GM13977 (cell line): ENCODE measurements around the gene DAPK1.

Source experiments
- DNase-seq: peaks from one replicate; pipeline ENCODE4 v3.0.0; 2012; ENCODE audit warnings: low spot score
- in situ Hi-C: fragments of 300-500 bp; cut with MboI; formaldehyde crosslinking; loops from one replicate; pipeline ENCODE4 v1.12.0; 2022; ENCODE audit warnings: low sequenced_read_pairs, low pct_unique_long_range_greater_than_20kb, mixed read lengths, inconsistent platforms; ENCODE audit not compliant: unreplicated experiment
- TF ChIP-seq, protein P1 (sequence below): IDR thresholded peaks from 2 replicates; pipeline ENCODE4 v1.5.1; 2012; ENCODE audit warnings: mild to moderate bottlenecking, control low read depth; ENCODE audit not compliant: insufficient read depth; ENCODE audit errors: extremely low read depth, missing control alignments

DAPK1 gene

DNA sequence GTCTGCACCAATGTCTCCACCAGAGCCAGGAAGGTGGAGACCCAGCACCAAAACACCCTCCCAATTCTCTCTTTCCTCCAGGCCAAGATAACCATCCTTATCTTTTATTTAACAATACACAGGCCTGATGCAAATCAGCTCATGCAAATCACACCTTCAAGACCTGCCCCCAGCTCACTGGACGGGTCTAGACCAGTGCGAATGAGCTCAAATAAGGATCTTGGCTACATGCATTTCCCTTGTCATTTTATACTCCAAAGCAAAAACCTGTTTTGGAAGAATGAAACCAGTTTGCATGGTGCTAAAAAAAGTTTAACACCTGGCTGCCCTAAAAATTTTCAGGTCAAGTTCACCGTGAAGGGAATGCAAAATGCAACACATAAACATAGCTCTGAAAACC is 31.9 kb upstream of the DAPK1 start:
- in situ Hi-C loops, result no loop called here
- no peak for DNase-seq
- TF ChIP-seq, protein P1, sequence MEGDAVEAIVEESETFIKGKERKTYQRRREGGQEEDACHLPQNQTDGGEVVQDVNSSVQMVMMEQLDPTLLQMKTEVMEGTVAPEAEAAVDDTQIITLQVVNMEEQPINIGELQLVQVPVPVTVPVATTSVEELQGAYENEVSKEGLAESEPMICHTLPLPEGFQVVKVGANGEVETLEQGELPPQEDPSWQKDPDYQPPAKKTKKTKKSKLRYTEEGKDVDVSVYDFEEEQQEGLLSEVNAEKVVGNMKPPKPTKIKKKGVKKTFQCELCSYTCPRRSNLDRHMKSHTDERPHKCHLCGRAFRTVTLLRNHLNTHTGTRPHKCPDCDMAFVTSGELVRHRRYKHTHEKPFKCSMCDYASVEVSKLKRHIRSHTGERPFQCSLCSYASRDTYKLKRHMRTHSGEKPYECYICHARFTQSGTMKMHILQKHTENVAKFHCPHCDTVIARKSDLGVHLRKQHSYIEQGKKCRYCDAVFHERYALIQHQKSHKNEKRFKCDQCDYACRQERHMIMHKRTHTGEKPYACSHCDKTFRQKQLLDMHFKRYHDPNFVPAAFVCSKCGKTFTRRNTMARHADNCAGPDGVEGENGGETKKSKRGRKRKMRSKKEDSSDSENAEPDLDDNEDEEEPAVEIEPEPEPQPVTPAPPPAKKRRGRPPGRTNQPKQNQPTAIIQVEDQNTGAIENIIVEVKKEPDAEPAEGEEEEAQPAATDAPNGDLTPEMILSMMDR, result no peak

DNA sequence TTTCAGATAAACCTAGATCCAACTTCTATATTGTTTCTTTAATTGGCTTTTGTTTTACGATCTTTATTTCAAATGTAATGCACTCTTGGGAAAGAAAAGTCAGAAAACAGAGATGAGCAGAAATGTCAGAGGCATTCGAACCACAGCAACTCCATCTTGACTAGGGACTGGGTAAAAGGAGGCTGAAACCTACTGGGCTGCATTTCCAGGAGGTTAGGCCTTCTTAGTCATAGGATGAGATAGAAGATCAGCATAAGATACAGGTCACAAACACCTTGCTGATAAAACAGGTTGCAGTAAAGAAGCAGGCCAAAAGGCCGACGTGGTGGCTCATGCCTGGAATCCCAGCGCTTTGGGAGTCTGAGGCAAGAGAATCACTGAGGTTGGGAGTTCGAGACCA is 30.5 kb upstream of the DAPK1 start:
- in situ Hi-C loops, result no loop called here
- no peak for DNase-seq
- TF ChIP-seq, protein P1, result no peak

DNA sequence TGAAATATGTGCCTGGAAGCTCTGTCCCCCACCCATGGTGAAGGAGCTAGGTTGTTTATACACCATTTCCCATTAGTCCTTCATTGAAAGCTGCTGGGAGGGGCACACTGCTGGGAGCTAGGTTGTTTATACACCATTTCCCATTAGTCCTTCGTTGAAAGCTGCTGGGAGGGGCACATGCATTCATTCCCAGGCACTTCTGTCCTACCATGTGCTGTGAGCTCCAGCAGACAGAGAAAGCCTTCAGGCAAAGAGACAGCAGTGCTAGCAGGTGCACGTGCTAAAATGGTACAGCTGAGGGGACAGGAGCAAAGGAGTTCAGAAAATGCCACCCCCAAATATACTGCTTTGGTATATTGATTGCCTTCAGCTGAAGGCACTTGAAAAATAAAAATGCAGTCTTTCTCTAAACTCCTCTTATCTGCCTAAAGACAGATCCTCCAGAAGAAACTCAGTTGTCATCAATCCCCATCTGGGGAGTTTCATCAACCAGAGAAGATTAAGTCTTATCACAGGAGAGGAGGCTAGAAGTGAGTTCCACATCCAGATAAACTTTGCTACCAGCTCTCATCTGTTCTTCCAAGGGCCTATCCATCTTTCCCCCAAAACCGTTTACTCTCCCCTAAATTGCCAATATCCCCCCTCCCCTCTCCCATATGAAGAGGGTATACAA is 27.7 kb upstream of the DAPK1 start:
- in situ Hi-C loops, result no loop called here
- DNase-seq, result no peak
- TF ChIP-seq, protein P1, result no peak

DNA sequence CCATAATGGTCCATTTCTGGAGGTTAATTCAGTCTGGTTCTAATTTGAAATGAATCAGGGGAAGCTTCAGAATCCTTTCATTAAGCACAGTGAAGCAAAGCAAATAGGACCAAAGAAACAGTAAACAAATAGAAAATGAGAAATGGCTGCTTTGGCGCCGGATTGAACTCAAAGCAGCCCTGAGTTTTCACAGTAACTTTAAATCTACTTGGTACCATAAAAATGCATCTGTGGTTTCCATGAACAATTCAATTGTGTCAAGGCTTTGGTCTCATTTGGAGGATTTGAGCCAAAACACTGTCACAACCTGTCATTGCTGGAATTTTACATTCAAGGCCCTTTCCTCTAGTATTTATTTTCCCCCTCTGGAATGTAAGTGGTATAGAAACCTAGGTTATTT is 25.9 kb upstream of the DAPK1 start:
- TF ChIP-seq, protein P1, result no peak
- in situ Hi-C loops, result no loop called here
- DNase-seq, result no peak

- in situ Hi-C loops, result no loop called here
- TF ChIP-seq, protein P1, result no peak
- DNase-seq, result no peak
Measured at GRCh38 chr9:87475463-87475862, 22.2 kb upstream of the DAPK1 start.

DNA sequence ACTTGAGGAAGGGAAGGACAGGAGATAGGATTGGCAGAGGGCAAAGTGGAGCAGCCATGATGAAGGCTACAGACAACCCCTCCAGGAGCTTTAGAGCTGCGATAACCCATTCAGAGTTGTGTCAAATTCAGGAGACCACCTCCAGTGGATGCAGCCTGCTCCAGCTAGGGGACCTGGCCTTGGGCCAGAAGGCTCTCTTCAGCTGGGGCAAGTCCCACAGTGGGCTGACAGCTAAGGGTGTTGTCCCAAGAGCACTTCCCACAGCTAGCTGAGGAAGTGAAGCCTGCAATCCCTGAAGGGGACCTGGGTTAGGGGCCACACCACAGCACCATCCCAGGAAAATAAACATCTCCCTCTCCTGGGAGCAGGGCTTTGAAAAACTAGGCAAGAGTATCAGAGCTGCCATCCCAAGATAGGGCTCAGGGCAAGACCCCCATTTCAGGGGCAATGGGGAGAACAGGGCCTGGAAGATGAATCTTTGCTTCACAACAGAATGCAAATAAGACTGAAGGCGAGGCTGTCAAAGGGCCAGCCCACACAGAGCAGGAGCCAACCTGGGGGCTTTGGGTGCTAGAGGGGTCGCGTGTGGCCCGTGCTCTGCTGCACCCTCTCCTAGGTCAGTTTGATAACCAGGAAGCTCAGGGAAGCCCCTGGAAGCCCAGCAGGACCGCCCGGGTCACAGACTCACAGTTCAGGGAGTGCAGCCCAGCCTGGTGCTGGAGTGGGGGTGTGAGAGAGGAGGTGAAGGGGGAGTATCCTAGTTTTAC is 19.3 kb upstream of the DAPK1 start:
- in situ Hi-C loops, result no loop called here
- TF ChIP-seq, protein P1, result no peak
- DNase-seq, result no peak
